ENCODE results near the gene RNF149.

RNF149 gene

GRCh38 chr2:101277111-101277510 is 31.4 kb downstream of the RNF149 start:
- TF ChIP-seq PPARA (CRISPR knock-in tag; IDR thresholded peaks at IDR 0.05; ENCODE audit: borderline replicate concordance) (no peak), ZFP3 (CRISPR knock-in tag; IDR thresholded peaks at IDR 0.05) (no peak), GLIS3 (CRISPR knock-in tag; IDR thresholded peaks at IDR 0.05) (no peak), SNAI2 (CRISPR knock-in tag; IDR thresholded peaks at IDR 0.05) (no peak), ZC3H10 (CRISPR knock-in tag; IDR thresholded peaks at IDR 0.05) (no peak), ESRRG (CRISPR knock-in tag; IDR thresholded peaks at IDR 0.05) (no peak), ZNF565 (CRISPR knock-in tag; conservative IDR thresholded peaks at IDR 0.05; ENCODE audit: low read depth) (no peak), ZFP30 (CRISPR knock-in tag; IDR thresholded peaks at IDR 0.05) (no peak), ZNF8 (CRISPR knock-in tag; IDR thresholded peaks at IDR 0.05) (no peak)
- ATAC-seq: no peak

GRCh38 chr2:101274142-101274541 is 34.4 kb downstream of the RNF149 start:
- no peak for ATAC-seq
- TF ChIP-seq TOX (CRISPR knock-in tag; IDR thresholded peaks at IDR 0.05; ENCODE audit: borderline replicate concordance): no peak
- no peak for TF ChIP-seq ZNF8 (CRISPR knock-in tag; IDR thresholded peaks at IDR 0.05)
- TF ChIP-seq ISL1 (CRISPR knock-in tag; IDR thresholded peaks at IDR 0.05): no peak
- no peak for TF ChIP-seq CSDC2 (CRISPR knock-in tag; IDR thresholded peaks at IDR 0.05)
- TF ChIP-seq BACH2 (CRISPR knock-in tag; IDR thresholded peaks at IDR 0.05; ENCODE audit: borderline replicate concordance): no peak
- no peak for TF ChIP-seq ZNF70 (CRISPR knock-in tag; IDR thresholded peaks at IDR 0.05)

- no peak for ATAC-seq
These were observed 35.4 kb downstream of the RNF149 start for GRCh38 chr2:101273056-101273455.

GRCh38 chr2:101272045-101272784 is 36.3 kb downstream of the RNF149 start:
- ATAC-seq: no peak
- TF ChIP-seq CSRNP3 (CRISPR knock-in tag; IDR thresholded peaks at IDR 0.05): no peak
- no peak for TF ChIP-seq CSDC2 (CRISPR knock-in tag; IDR thresholded peaks at IDR 0.05)
- no peak for TF ChIP-seq SNAI2 (CRISPR knock-in tag; IDR thresholded peaks at IDR 0.05)
- TF ChIP-seq ZNF70 (CRISPR knock-in tag; IDR thresholded peaks at IDR 0.05): no peak
- TF ChIP-seq RARB (CRISPR knock-in tag; IDR thresholded peaks at IDR 0.05): no peak
- no peak for TF ChIP-seq ISL1 (CRISPR knock-in tag; IDR thresholded peaks at IDR 0.05)
- TF ChIP-seq ESRRG (CRISPR knock-in tag; IDR thresholded peaks at IDR 0.05): no peak
- no peak for TF ChIP-seq CREB5 (CRISPR knock-in tag; IDR thresholded peaks at IDR 0.05; ENCODE audit: low read depth)
- TF ChIP-seq ZFP3 (CRISPR knock-in tag; IDR thresholded peaks at IDR 0.05): no peak
- TF ChIP-seq PATZ1 (CRISPR knock-in tag; IDR thresholded peaks at IDR 0.05; ENCODE audit: borderline replicate concordance): no peak
- TF ChIP-seq GLIS3 (CRISPR knock-in tag; IDR thresholded peaks at IDR 0.05): no peak
- TF ChIP-seq TCF4 (CRISPR knock-in tag; IDR thresholded peaks at IDR 0.05; ENCODE audit: borderline replicate concordance): no peak
- no peak for TF ChIP-seq POU6F1 (CRISPR knock-in tag; IDR thresholded peaks at IDR 0.05; ENCODE audit: borderline replicate concordance, low read depth)
- no peak for TF ChIP-seq ZC3H10 (CRISPR knock-in tag; IDR thresholded peaks at IDR 0.05)
- TF ChIP-seq ARNTL (CRISPR knock-in tag; IDR thresholded peaks at IDR 0.05; ENCODE audit: borderline replicate concordance, low read depth): no peak
- TF ChIP-seq TOX (CRISPR knock-in tag; IDR thresholded peaks at IDR 0.05; ENCODE audit: borderline replicate concordance): no peak
- no peak for TF ChIP-seq ZFP30 (CRISPR knock-in tag; IDR thresholded peaks at IDR 0.05)
- TF ChIP-seq PPARA (CRISPR knock-in tag; IDR thresholded peaks at IDR 0.05; ENCODE audit: borderline replicate concordance): no peak
- TF ChIP-seq TSHZ2 (CRISPR knock-in tag; IDR thresholded peaks at IDR 0.05): no peak

More at GRCh38 chr2:101273056-101273455, 35.4 kb downstream of the RNF149 start:
- TF ChIP-seq CREB5 (CRISPR knock-in tag; IDR thresholded peaks at IDR 0.05; ENCODE audit: low read depth): no peak
- no peak for TF ChIP-seq ZC3H10 (CRISPR knock-in tag; IDR thresholded peaks at IDR 0.05)
- TF ChIP-seq ZFP3 (CRISPR knock-in tag; IDR thresholded peaks at IDR 0.05): no peak
- TF ChIP-seq CSDC2 (CRISPR knock-in tag; IDR thresholded peaks at IDR 0.05): no peak
- TF ChIP-seq ZNF70 (CRISPR knock-in tag; IDR thresholded peaks at IDR 0.05): no peak
